KMS-11 (cell line): Measurements from ENCODE around the gene AMZ1.
A peak's percentile ranks its signal among the peaks of the same experiment; 100 is the strongest.

Experiments used
- H2AFZ ChIP-seq: fragments of 200-600 bp; sonication (generic); 2 replicates; pipeline ENCODE4 v1.6.1; 2016; ENCODE audit warnings: antibody characterized with exemption, mixed run types, low read depth
- H3K27ac ChIP-seq: fragments of 200-600 bp; sonication (generic); 2 replicates; pipeline ENCODE4 v1.6.1; 2016; ENCODE audit warnings: mild to moderate bottlenecking, mixed run types
- H3K27me3 ChIP-seq: fragments of 200-600 bp; sonication (generic); 2 replicates; pipeline ENCODE4 v1.6.1; 2017; ENCODE audit warnings: mild to moderate bottlenecking, low read depth, mixed run types, moderate library complexity; ENCODE audit not compliant: insufficient read depth
- H3K36me3 ChIP-seq: fragments of 200-600 bp; sonication (generic); 2 replicates; pipeline ENCODE4 v1.6.1; 2017; ENCODE audit warnings: mild to moderate bottlenecking, mixed run types; ENCODE audit not compliant: insufficient read depth
- H3K4me1 ChIP-seq: fragments of 200-600 bp; sonication (generic); 2 replicates; pipeline ENCODE4 v1.6.1; 2016; ENCODE audit warnings: mild to moderate bottlenecking, low read depth, mixed run types; ENCODE audit not compliant: poor library complexity, severe bottlenecking
- H3K4me2 ChIP-seq: fragments of 200-600 bp; sonication (generic); 2 replicates; pipeline ENCODE4 v1.7.0; 2016; ENCODE audit warnings: mild to moderate bottlenecking, mixed run types
- H3K4me3 ChIP-seq: fragments of 200-600 bp; sonication (generic); IDR thresholded peaks from 2 replicates; pipeline ENCODE4 v1.6.1; 2017; ENCODE audit warnings: low read depth, low read length, mixed read lengths; ENCODE audit not compliant: insufficient read depth
- H3K79me2 ChIP-seq: fragments of 200-600 bp; sonication (generic); 2 replicates; pipeline ENCODE4 v1.6.1; 2016; ENCODE audit warnings: low read depth, mixed run types; ENCODE audit not compliant: insufficient read depth
- H3K9ac ChIP-seq: fragments of 200-600 bp; sonication (generic); 2 replicates; pipeline ENCODE4 v1.6.1; 2016; ENCODE audit warnings: mild to moderate bottlenecking, mixed run types
- H4K20me1 ChIP-seq: fragments of 200-600 bp; sonication (generic); 2 replicates; pipeline ENCODE4 v1.6.1; 2016; ENCODE audit warnings: mild to moderate bottlenecking, mixed run types; ENCODE audit not compliant: insufficient read depth
- CTCF ChIP-seq: fragments of 200-600 bp; sonication (generic); conservative IDR thresholded peaks from 2 replicates; pipeline ENCODE4 v1.6.1; 2017; ENCODE audit warnings: low read depth, mild to moderate bottlenecking, antibody characterized with exemption, low read length, moderate library complexity, mixed read lengths

The AMZ1 gene

GRCh38 chr7:2686101-2686500 lies 1.9 kb upstream of the AMZ1 start:
- Histone ChIP-seq H3K36me3 (no peaks in the 10 kb centered on the region), H3K4me2 (no peak overlapping the region), H3K79me2 (no peaks in the 10 kb centered on the region), H2AFZ (no peak overlapping the region), H3K4me1 (peaks cover 27% of the 10 kb centered on the region), H4K20me1 (no peaks in the 10 kb centered on the region), H3K9ac (no peak overlapping the region), H3K4me3 (no peak overlapping the region), H3K27me3 (peaks cover 45% of the 10 kb centered on the region; the same call in 1 of the 2 replicates), H3K27ac (no peak overlapping the region)
- TF ChIP-seq CTCF = no peak

- Histone ChIP-seq H2AFZ (no peak overlapping the region), H3K79me2 (no peaks in the 10 kb centered on the region), H3K36me3 (no peaks in the 10 kb centered on the region), H3K4me3 (no peak overlapping the region), H4K20me1 (no peaks in the 10 kb centered on the region), H3K27me3 (peaks cover 34% of the 10 kb centered on the region; the same call in 1 of the 2 replicates), H3K4me2 (no peak overlapping the region), H3K27ac (no peak overlapping the region), H3K9ac (no peak overlapping the region), H3K4me1 (peaks cover 29% of the 10 kb centered on the region)
- TF ChIP-seq CTCF = no peak
These were observed 598 bp upstream of the AMZ1 start for GRCh38 chr7:2687338-2687869.

- H4K20me1 ChIP-seq = no peaks in the 10 kb centered on the region
- peak overlapping the region; percentile 69 for H3K4me2 ChIP-seq
- peaks cover 29% of the 10 kb centered on the region for H3K4me1 ChIP-seq
- no peak for TF ChIP-seq CTCF
- H3K4me3 ChIP-seq = no peak overlapping the region
- peak overlapping the region; percentile 11; the same call in 1 of the 2 replicates for H3K9ac ChIP-seq
- H2AFZ ChIP-seq = peak overlapping the region; percentile 57
- H3K79me2 ChIP-seq = no peaks in the 10 kb centered on the region
- no peaks in the 10 kb centered on the region for H3K36me3 ChIP-seq
- no peak overlapping the region for H3K27ac ChIP-seq
- H3K27me3 ChIP-seq = peaks cover 25% of the 10 kb centered on the region; the same call in 1 of the 2 replicates
These were observed 674 bp downstream of the AMZ1 start for GRCh38 chr7:2688409-2689342.

GRCh38 chr7:2689343-2689847 lies 1.4 kb downstream of the AMZ1 start:
- Histone ChIP-seq H3K27me3 (peaks cover 21% of the 10 kb centered on the region; the same call in 1 of the 2 replicates), H3K4me1 (peaks cover 29% of the 10 kb centered on the region), H3K79me2 (no peaks in the 10 kb centered on the region), H2AFZ (peak overlapping the region; percentile 57), H3K9ac (peak overlapping the region; percentile 11; the same call in 1 of the 2 replicates), H4K20me1 (no peaks in the 10 kb centered on the region), H3K27ac (no peak overlapping the region), H3K4me3 (no peak overlapping the region), H3K36me3 (no peaks in the 10 kb centered on the region), H3K4me2 (peak overlapping the region; percentile 69)
- no peak for TF ChIP-seq CTCF
